ENCODE data around the gene ALOX15. TPM values are rescaled to one million over a fixed set of nuclear protein-coding genes. Genes with fewer than 3 reads are reported as not detected.
"Not testable (repeated sequence)": the region's sequence is repeated elsewhere in the genome, so short reads cannot be mapped to it uniquely, and the experiment has no call there.

Gene ALOX15
- total and polyA plus RNA-seq, 2 donors, result 0.48 to 1.6 TPM

- Histone ChIP-seq H3K4me3 (ENCODE audit: low read length in 2 of 2) (no peak overlapping the region), H3K36me3 (ENCODE audit: control insufficient read depth in 2 of 2, insufficient read depth in 2 of 2, low read length in 1 of 2) (no peaks in the 10 kb centered on the region), H3K9me3 (ENCODE audit: control insufficient read depth in 2 of 2, insufficient read depth in 1 of 2, low read length in 1 of 2) (peaks cover 0 to 1% of the 10 kb centered on the region in 2 donors), H3K27ac (ENCODE audit: low read depth in 1 of 2, low read length in 1 of 2) (no peak overlapping the region), H3K4me1 (ENCODE audit: control insufficient read depth in 2 of 2, insufficient read depth in 2 of 2, low read length in 2 of 2) (peaks cover 0 to 12% of the 10 kb centered on the region in 2 donors), H3K27me3 (ENCODE audit: control insufficient read depth in 2 of 2, insufficient read depth in 1 of 2, low read length in 1 of 2) (peaks cover 0 to 37% of the 10 kb centered on the region in 2 donors)
- DNase-seq (ENCODE audit: low read depth in 6 of 9, low spot score in 9 of 9), result no peak
- 98% methylated on average over 36 of the region's 36 CpGs for WGBS
Observed at GRCh38 chr17:4596636-4597380, 44.7 kb downstream of the ALOX15 start.

GRCh38 chr17:4595685-4596342, 45.7 kb downstream of the ALOX15 start:
- peaks cover 0 to 42% of the 10 kb centered on the region in 2 donors for H3K27me3 ChIP-seq (ENCODE audit: control insufficient read depth in 2 of 2, insufficient read depth in 1 of 2, low read length in 1 of 2)
- 96% methylated on average over 23 of the region's 23 CpGs for WGBS
- H3K4me3 ChIP-seq (ENCODE audit: low read length in 2 of 2), result not testable (repeated sequence)

GRCh38 chr17:4594931-4595684, 46.4 kb downstream of the ALOX15 start:
- WGBS, result 28% methylated on average over 29 of the region's 29 CpGs
- DNase-seq (ENCODE audit: low read depth in 6 of 9, low spot score in 9 of 9), result peak in 3 of 9 donors; percentile 19 to 42 (median 27)
- Histone ChIP-seq H3K27me3 (ENCODE audit: control insufficient read depth in 2 of 2, insufficient read depth in 1 of 2, low read length in 1 of 2) (peaks cover 0 to 43% of the 10 kb centered on the region in 2 donors), H3K9me3 (ENCODE audit: control insufficient read depth in 2 of 2, insufficient read depth in 1 of 2, low read length in 1 of 2) (peaks cover 0 to 1% of the 10 kb centered on the region in 2 donors), H3K4me1 (ENCODE audit: control insufficient read depth in 2 of 2, insufficient read depth in 2 of 2, low read length in 2 of 2) (peaks cover 0 to 11% of the 10 kb centered on the region in 2 donors), H3K27ac (ENCODE audit: low read depth in 1 of 2, low read length in 1 of 2) (no peak overlapping the region), H3K36me3 (ENCODE audit: control insufficient read depth in 2 of 2, insufficient read depth in 2 of 2, low read length in 1 of 2) (no peaks in the 10 kb centered on the region), H3K4me3 (ENCODE audit: low read length in 2 of 2) (no peak overlapping the region)

More at GRCh38 chr17:4595685-4596342, 45.7 kb downstream of the ALOX15 start:
- not testable (repeated sequence) for H3K36me3 ChIP-seq (ENCODE audit: control insufficient read depth in 2 of 2, insufficient read depth in 2 of 2, low read length in 1 of 2); H3K9me3 ChIP-seq (ENCODE audit: control insufficient read depth in 2 of 2, insufficient read depth in 1 of 2, low read length in 1 of 2); H3K27ac ChIP-seq (ENCODE audit: low read depth in 1 of 2, low read length in 1 of 2); DNase-seq (ENCODE audit: low read depth in 6 of 9, low spot score in 9 of 9)
- peaks cover 0 to 12% of the 10 kb centered on the region in 2 donors for H3K4me1 ChIP-seq (ENCODE audit: control insufficient read depth in 2 of 2, insufficient read depth in 2 of 2, low read length in 2 of 2)

- 96% methylated on average over 7 of the region's 7 CpGs for WGBS
- Histone ChIP-seq H3K4me3 (ENCODE audit: low read length in 2 of 2) (no peak overlapping the region), H3K27ac (ENCODE audit: low read depth in 1 of 2, low read length in 1 of 2) (no peak overlapping the region), H3K4me1 (ENCODE audit: control insufficient read depth in 2 of 2, insufficient read depth in 2 of 2, low read length in 2 of 2) (peaks cover 0 to 3% of the 10 kb centered on the region in 2 donors), H3K36me3 (ENCODE audit: control insufficient read depth in 2 of 2, insufficient read depth in 2 of 2, low read length in 1 of 2) (no peaks in the 10 kb centered on the region), H3K9me3 (ENCODE audit: control insufficient read depth in 2 of 2, insufficient read depth in 1 of 2, low read length in 1 of 2) (peaks cover 0 to 1% of the 10 kb centered on the region in 2 donors), H3K27me3 (ENCODE audit: control insufficient read depth in 2 of 2, insufficient read depth in 1 of 2, low read length in 1 of 2) (peaks cover 0 to 38% of the 10 kb centered on the region in 2 donors)
- no peak for DNase-seq (ENCODE audit: low read depth in 6 of 9, low spot score in 9 of 9)
Observed at GRCh38 chr17:4594406-4594805, 47.1 kb downstream of the ALOX15 start.

GRCh38 chr17:4593021-4593421, 48.5 kb downstream of the ALOX15 start:
- Histone ChIP-seq H3K27me3 (ENCODE audit: control insufficient read depth in 2 of 2, insufficient read depth in 1 of 2, low read length in 1 of 2) (peaks cover 0 to 48% of the 10 kb centered on the region in 2 donors), H3K27ac (ENCODE audit: low read depth in 1 of 2, low read length in 1 of 2) (no peak overlapping the region), H3K4me1 (ENCODE audit: control insufficient read depth in 2 of 2, insufficient read depth in 2 of 2, low read length in 2 of 2) (no peaks in the 10 kb centered on the region), H3K36me3 (ENCODE audit: control insufficient read depth in 2 of 2, insufficient read depth in 2 of 2, low read length in 1 of 2) (no peaks in the 10 kb centered on the region), H3K4me3 (ENCODE audit: low read length in 2 of 2) (no peak overlapping the region), H3K9me3 (ENCODE audit: control insufficient read depth in 2 of 2, insufficient read depth in 1 of 2, low read length in 1 of 2) (peaks cover 0 to 1% of the 10 kb centered on the region in 2 donors)
- no peak for DNase-seq (ENCODE audit: low read depth in 6 of 9, low spot score in 9 of 9)
- WGBS, result 95% methylated on average over 14 of the region's 14 CpGs

- Histone ChIP-seq H3K36me3 (ENCODE audit: control insufficient read depth in 2 of 2, insufficient read depth in 2 of 2, low read length in 1 of 2) (no peaks in the 10 kb centered on the region), H3K9me3 (ENCODE audit: control insufficient read depth in 2 of 2, insufficient read depth in 1 of 2, low read length in 1 of 2) (peaks cover 0 to 1% of the 10 kb centered on the region in 2 donors), H3K27ac (ENCODE audit: low read depth in 1 of 2, low read length in 1 of 2) (no peak overlapping the region), H3K4me1 (ENCODE audit: control insufficient read depth in 2 of 2, insufficient read depth in 2 of 2, low read length in 2 of 2) (no peaks in the 10 kb centered on the region), H3K27me3 (ENCODE audit: control insufficient read depth in 2 of 2, insufficient read depth in 1 of 2, low read length in 1 of 2) (peaks cover 0 to 54% of the 10 kb centered on the region in 2 donors), H3K4me3 (ENCODE audit: low read length in 2 of 2) (no peak overlapping the region)
- DNase-seq (ENCODE audit: low read depth in 6 of 9, low spot score in 9 of 9), result no peak
- 95% methylated on average over 11 of the region's 11 CpGs for WGBS
Observed at GRCh38 chr17:4592240-4593005, 49.1 kb downstream of the ALOX15 start.

- DNase-seq (ENCODE audit: low read depth in 6 of 9, low spot score in 9 of 9), result no peak
- 90% methylated on average over 12 of the region's 12 CpGs for WGBS
- H3K4me3 ChIP-seq (ENCODE audit: low read length in 2 of 2), result no peak overlapping the region
- H3K9me3 ChIP-seq (ENCODE audit: control insufficient read depth in 2 of 2, insufficient read depth in 1 of 2, low read length in 1 of 2), result no peaks in the 10 kb centered on the region
- H3K4me1 ChIP-seq (ENCODE audit: control insufficient read depth in 2 of 2, insufficient read depth in 2 of 2, low read length in 2 of 2), result no peaks in the 10 kb centered on the region
- no peak overlapping the region for H3K27ac ChIP-seq (ENCODE audit: low read depth in 1 of 2, low read length in 1 of 2)
- peaks cover 3 to 60% of the 10 kb centered on the region in 2 donors for H3K27me3 ChIP-seq (ENCODE audit: control insufficient read depth in 2 of 2, insufficient read depth in 1 of 2, low read length in 1 of 2)
- H3K36me3 ChIP-seq (ENCODE audit: control insufficient read depth in 2 of 2, insufficient read depth in 2 of 2, low read length in 1 of 2), result no peaks in the 10 kb centered on the region
Observed at GRCh38 chr17:4591529-4591928, 49.9 kb downstream of the ALOX15 start.

GRCh38 chr17:4590981-4591453, 50.5 kb downstream of the ALOX15 start:
- H3K4me3 ChIP-seq (ENCODE audit: low read length in 2 of 2), result no peak overlapping the region
- H3K4me1 ChIP-seq (ENCODE audit: control insufficient read depth in 2 of 2, insufficient read depth in 2 of 2, low read length in 2 of 2), result no peaks in the 10 kb centered on the region
- H3K27ac ChIP-seq (ENCODE audit: low read depth in 1 of 2, low read length in 1 of 2), result no peak overlapping the region

More at GRCh38 chr17:4590981-4591453, 50.5 kb downstream of the ALOX15 start:
- no peaks in the 10 kb centered on the region for H3K36me3 ChIP-seq (ENCODE audit: control insufficient read depth in 2 of 2, insufficient read depth in 2 of 2, low read length in 1 of 2)
- 91% methylated on average over 10 of the region's 10 CpGs for WGBS
- DNase-seq (ENCODE audit: low read depth in 6 of 9, low spot score in 9 of 9), result no peak
- no peaks in the 10 kb centered on the region for H3K9me3 ChIP-seq (ENCODE audit: control insufficient read depth in 2 of 2, insufficient read depth in 1 of 2, low read length in 1 of 2)
- peaks cover 4 to 63% of the 10 kb centered on the region in 2 donors for H3K27me3 ChIP-seq (ENCODE audit: control insufficient read depth in 2 of 2, insufficient read depth in 1 of 2, low read length in 1 of 2)

Measured in thymus (tissue), 11 donors.